HCT116 (cell line): ENCODE measurements around the gene GRIP1. TPM values are rescaled to one million over a fixed set of nuclear protein-coding genes. Genes with fewer than 3 reads are reported as not detected.

Source experiments
- ATAC-seq: fragments of 200-7000 bp; cut with Tn5 transposase; 2 replicates; pipeline ENCODE4 v1.9.1; 2020; ENCODE audit warnings: mild to moderate bottlenecking, moderate library complexity
- BruUV-seq: library from RNA; stranded (reverse); fragments of 400-500 nt; replicated peaks from 2 replicates; lab custom pipeline; 2021; lab: Mats Ljungman, UMichigan
- CTCF ChIA-PET: fragments of 300-600 bp; sonication (Branson Sonifier 250); formaldehyde crosslinking; loops from one replicate; lab custom pipeline; 2021; ENCODE audit warnings: antibody characterized with exemption; lab: Charles Lee
- POLR2A ChIA-PET: fragments of 300-600, 350-600 bp; sonication (Branson Sonifier 250); formaldehyde crosslinking; loops from one replicate; lab custom pipeline; 2021; ENCODE audit warnings: antibody characterized with exemption; lab: Charles Lee
- RAD21 ChIA-PET, 2 experiments: fragments of 300-600 bp; sonication (Branson Sonifier 250); formaldehyde crosslinking; loops; one replicate each; lab custom pipeline; 2023; ENCODE audit warnings: low total read pairs in 2 of 2; ENCODE audit not compliant: uncharacterized antibody in 2 of 2, unreplicated experiment in 2 of 2, low non-redundant PET in 1 of 2; lab: Charles Lee
- DNase-seq: peaks from one replicate; pipeline ENCODE4 v3.0.0-alpha.2; 2010; ENCODE audit warnings: low read depth, low spot score
- H2AFZ ChIP-seq: fragments of 200-600 bp; shearing (Covaris generic), sonication (generic); 2 replicates; pipeline ENCODE4 v1.6.1; 2017; ENCODE audit warnings: low read depth, mixed run types, mixed read lengths, antibody characterized with exemption, low read length; ENCODE audit not compliant: poor library complexity, severe bottlenecking
- H3K27ac ChIP-seq: 2 replicates; pipeline ENCODE4 v1.5.1; 2012; ENCODE audit warnings: low read depth, low read length
- H3K27me3 ChIP-seq: fragments of 200-600 bp; sonication (generic); 2 replicates; pipeline ENCODE4 v1.6.1; 2016; ENCODE audit warnings: mixed run types, low read length, mixed read lengths; ENCODE audit not compliant: insufficient read depth
- H3K36me3 ChIP-seq, 2 experiments: fragments of 200-500 bp in 1 of 2; fragments of 200-600 bp in 1 of 2; sonication (Bioruptor generic) in 1 of 2; sonication (generic) in 1 of 2; 2 replicates each; pipeline versions ENCODE4 v1.5.1 to v1.6.1; 2014 to 2016; ENCODE audit warnings: low read length in 2 of 2, inconsistent platforms in 1 of 2, mixed read lengths in 1 of 2, mixed run types in 1 of 2; ENCODE audit not compliant: insufficient read depth in 2 of 2, control insufficient read depth in 1 of 2
- H3K4me1 ChIP-seq, 2 experiments: fragments of 200-600 bp in 1 of 2; sonication (generic) in 1 of 2; 2 replicates each; pipeline versions ENCODE4 v1.5.1 to v1.6.1; 2012 to 2017; ENCODE audit warnings: low read length in 2 of 2, inconsistent platforms in 1 of 2, mild to moderate bottlenecking in 1 of 2, mixed read lengths in 1 of 2, mixed run types in 1 of 2, moderate library complexity in 1 of 2; ENCODE audit not compliant: insufficient read depth in 2 of 2, control insufficient read depth in 1 of 2
- H3K4me2 ChIP-seq: fragments of 200-600 bp; sonication (generic); 2 replicates; pipeline ENCODE4 v1.6.1; 2017; ENCODE audit warnings: mixed run types, low read length, mixed read lengths
- H3K4me3 ChIP-seq, 2 experiments: fragments of 200-600 bp in 1 of 2; sonication (generic) in 1 of 2; replicated peaks in 1 of 2; 2 replicates each; pipeline ENCODE4 v1.5.1; 2011 to 2016; ENCODE audit warnings: low read length in 2 of 2, control low read depth in 1 of 2, low read depth in 1 of 2, mild to moderate bottlenecking in 1 of 2, mixed read lengths in 1 of 2, mixed run types in 1 of 2
- H3K79me2 ChIP-seq: fragments of 200-600 bp; sonication (generic); 2 replicates; pipeline ENCODE4 v1.6.1; 2017; ENCODE audit warnings: mild to moderate bottlenecking, mixed run types, low read length, moderate library complexity, mixed read lengths; ENCODE audit not compliant: insufficient read depth
- H3K9ac ChIP-seq: fragments of 200-600 bp; sonication (generic); 2 replicates; pipeline ENCODE4 v1.6.1; 2016; ENCODE audit warnings: low read length, mixed read lengths
- H3K9me2 ChIP-seq: fragments of 200-600 bp; sonication (generic), shearing (Covaris generic); 2 replicates; pipeline ENCODE4 v1.6.1; 2017; ENCODE audit warnings: mixed run types, mild to moderate bottlenecking, moderate library complexity; ENCODE audit not compliant: insufficient read depth
- H3K9me3 ChIP-seq, 2 experiments: fragments of 200-500 bp in 1 of 2; fragments of 200-600 bp in 1 of 2; sonication (Bioruptor generic) in 1 of 2; sonication (generic) in 1 of 2; 2 replicates each; pipeline ENCODE4 v1.6.1; 2014 to 2017; ENCODE audit warnings: low read length in 2 of 2, mixed read lengths in 2 of 2, inconsistent platforms in 1 of 2, low read depth in 1 of 2, mild to moderate bottlenecking in 1 of 2, mixed run types in 1 of 2, moderate library complexity in 1 of 2; ENCODE audit not compliant: control insufficient read depth in 1 of 2, insufficient read depth in 1 of 2
- H4K20me1 ChIP-seq: fragments of 200-600 bp; sonication (generic), shearing (Covaris generic); 2 replicates; pipeline ENCODE4 v1.6.1; 2017; ENCODE audit warnings: mixed run types, mild to moderate bottlenecking, moderate library complexity; ENCODE audit not compliant: insufficient read depth
- CBX3 ChIP-seq: IDR thresholded peaks from 2 replicates; pipeline ENCODE4 v1.6.1; 2012; ENCODE audit warnings: low read depth
- EGR1 ChIP-seq: IDR thresholded peaks from 2 replicates; pipeline ENCODE4 v1.6.1; 2012; ENCODE audit warnings: low read depth
- ELF1 ChIP-seq: IDR thresholded peaks from 2 replicates; pipeline ENCODE4 v1.6.1; 2012; ENCODE audit warnings: low read depth, borderline replicate concordance
- EZH2 ChIP-seq: fragments of 200-600 bp; sonication (generic); IDR thresholded peaks from 2 replicates; pipeline ENCODE4 v1.6.1; 2017; ENCODE audit warnings: antibody characterized with exemption, mixed run types
- JUND ChIP-seq: IDR thresholded peaks from 2 replicates; pipeline ENCODE4 v1.6.1; 2012
- POLR2A ChIP-seq: IDR thresholded peaks from 2 replicates; pipeline ENCODE4 v1.7.0; 2011; ENCODE audit warnings: borderline replicate concordance; ENCODE audit not compliant: insufficient read depth, insufficient read length; ENCODE audit errors: extremely low read depth
- POLR2AphosphoS5 ChIP-seq: IDR thresholded peaks from 2 replicates; pipeline ENCODE4 v1.6.1; 2011; ENCODE audit warnings: mild to moderate bottlenecking, low read depth, low read length, moderate library complexity
- SIN3A ChIP-seq: IDR thresholded peaks from 2 replicates; pipeline ENCODE4 v1.6.1; 2012; ENCODE audit warnings: low read depth
- SP1 ChIP-seq: IDR thresholded peaks from 2 replicates; pipeline ENCODE4 v1.6.1; 2012; ENCODE audit warnings: low read depth
- SRF ChIP-seq: IDR thresholded peaks from 2 replicates; pipeline ENCODE4 v1.6.1; 2012; ENCODE audit warnings: low read depth
- ZFX ChIP-seq: fragments of 450-650 bp; IDR thresholded peaks from 2 replicates; pipeline ENCODE4 v1.6.1; 2017
- intact Hi-C: fragments of 100-400 bp; cut with micrococcal nuclease; formaldehyde crosslinking; loops from 2 replicates; pipeline ENCODE4 v1.10.0; 2022
- total RNA-seq: library from RNA; stranded (reverse); gene quantifications from one replicate; pipeline ENCODE4 v1.2.1, GENCODE V29; 2021; ENCODE audit not compliant: unreplicated experiment
- TF ChIP-seq, protein P1 (sequence below): IDR thresholded peaks from 2 replicates; pipeline ENCODE4 v1.6.1; 2012
- TF ChIP-seq, protein P2 (sequence below): IDR thresholded peaks from 2 replicates; pipeline ENCODE4 v1.6.1; 2011; ENCODE audit warnings: mild to moderate bottlenecking, low read length, moderate library complexity; ENCODE audit not compliant: insufficient replicate concordance; ENCODE audit errors: extremely low read depth
- TF ChIP-seq, protein P3 (sequence below), 3 experiments: fragments of 200-600 bp in 1 of 3; sonication (generic) in 1 of 3; IDR thresholded peaks in 2 of 3; conservative IDR thresholded peaks in 1 of 3; 2 replicates each; pipeline ENCODE4 v1.5.1; 2012 to 2017; ENCODE audit warnings: low read depth in 2 of 3, low read length in 2 of 3, antibody characterized with exemption in 1 of 3, borderline replicate concordance in 1 of 3, control low read depth in 1 of 3, mild to moderate bottlenecking in 1 of 3, mixed read lengths in 1 of 3, mixed run types in 1 of 3, moderate library complexity in 1 of 3; ENCODE audit not compliant: insufficient read depth in 1 of 3

Gene GRIP1
- total RNA-seq, 1 experiment from 2014 or later: not detected

DNA sequence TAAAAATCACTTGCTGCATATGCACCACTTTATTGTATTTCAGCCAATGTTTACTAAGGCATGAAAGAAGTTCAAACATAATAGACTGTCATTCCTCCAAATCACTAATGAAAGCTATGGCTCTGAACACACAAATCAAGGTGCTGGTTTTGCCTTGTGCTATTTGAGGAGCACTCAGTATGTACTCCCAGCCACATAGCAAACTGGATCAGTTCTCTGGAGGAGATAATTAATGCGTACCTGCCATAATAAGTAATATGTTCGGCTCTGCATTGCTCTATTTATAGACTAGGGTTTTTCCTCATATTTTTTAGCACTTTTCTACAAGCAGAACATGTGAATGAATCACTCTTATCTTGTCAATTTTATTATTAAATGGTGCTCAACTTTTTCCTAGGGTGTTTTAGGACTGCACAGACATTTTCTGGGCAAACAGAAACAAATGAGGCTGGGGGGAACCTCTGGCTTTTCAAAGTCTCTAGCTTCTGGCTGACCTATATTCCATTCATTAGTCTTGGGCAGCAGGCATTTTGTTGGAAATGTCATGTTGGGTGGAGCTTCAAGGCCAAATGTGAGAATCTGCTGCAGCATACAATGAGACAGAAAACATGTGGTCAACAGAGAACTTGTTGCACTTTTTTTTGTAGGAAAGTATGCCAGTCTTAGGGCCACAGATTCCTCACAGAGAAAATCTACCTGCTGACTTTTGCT lies 88.4 kb downstream of the GRIP1 start:
- H3K4me1 ChIP-seq: no peaks in the 10 kb centered on the region
- intact Hi-C loops: no loop called here
- no peaks in the 10 kb centered on the region for H3K79me2 ChIP-seq
- DNase-seq (no peak), ATAC-seq (no peak)
- H3K9ac ChIP-seq: no peak overlapping the region
- no peak overlapping the region for H3K4me3 ChIP-seq
- no peak overlapping the region for H3K4me2 ChIP-seq
- TF ChIP-seq, protein P1, sequence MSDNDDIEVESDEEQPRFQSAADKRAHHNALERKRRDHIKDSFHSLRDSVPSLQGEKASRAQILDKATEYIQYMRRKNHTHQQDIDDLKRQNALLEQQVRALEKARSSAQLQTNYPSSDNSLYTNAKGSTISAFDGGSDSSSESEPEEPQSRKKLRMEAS: no peak
- TF ChIP-seq ZFX: no peak
- TF ChIP-seq, protein P2, sequence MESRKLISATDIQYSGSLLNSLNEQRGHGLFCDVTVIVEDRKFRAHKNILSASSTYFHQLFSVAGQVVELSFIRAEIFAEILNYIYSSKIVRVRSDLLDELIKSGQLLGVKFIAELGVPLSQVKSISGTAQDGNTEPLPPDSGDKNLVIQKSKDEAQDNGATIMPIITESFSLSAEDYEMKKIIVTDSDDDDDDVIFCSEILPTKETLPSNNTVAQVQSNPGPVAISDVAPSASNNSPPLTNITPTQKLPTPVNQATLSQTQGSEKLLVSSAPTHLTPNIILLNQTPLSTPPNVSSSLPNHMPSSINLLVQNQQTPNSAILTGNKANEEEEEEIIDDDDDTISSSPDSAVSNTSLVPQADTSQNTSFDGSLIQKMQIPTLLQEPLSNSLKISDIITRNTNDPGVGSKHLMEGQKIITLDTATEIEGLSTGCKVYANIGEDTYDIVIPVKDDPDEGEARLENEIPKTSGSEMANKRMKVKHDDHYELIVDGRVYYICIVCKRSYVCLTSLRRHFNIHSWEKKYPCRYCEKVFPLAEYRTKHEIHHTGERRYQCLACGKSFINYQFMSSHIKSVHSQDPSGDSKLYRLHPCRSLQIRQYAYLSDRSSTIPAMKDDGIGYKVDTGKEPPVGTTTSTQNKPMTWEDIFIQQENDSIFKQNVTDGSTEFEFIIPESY: no peak
- H3K9me3 ChIP-seq: no peaks in the 10 kb centered on the region
- BruUV-seq: no TSS peak
- no peaks in the 10 kb centered on the region for H4K20me1 ChIP-seq
- POLR2A ChIA-PET: no interaction called here
- H3K27me3 ChIP-seq: peaks cover 46% of the 10 kb centered on the region
- H3K27ac ChIP-seq: no peak overlapping the region
- no peaks in the 10 kb centered on the region for H3K9me2 ChIP-seq
- CTCF ChIA-PET: no interaction called here
- RAD21 ChIA-PET: no interaction called here
- no peaks in the 10 kb centered on the region for H3K36me3 ChIP-seq
- no peak overlapping the region for H2AFZ ChIP-seq

DNA sequence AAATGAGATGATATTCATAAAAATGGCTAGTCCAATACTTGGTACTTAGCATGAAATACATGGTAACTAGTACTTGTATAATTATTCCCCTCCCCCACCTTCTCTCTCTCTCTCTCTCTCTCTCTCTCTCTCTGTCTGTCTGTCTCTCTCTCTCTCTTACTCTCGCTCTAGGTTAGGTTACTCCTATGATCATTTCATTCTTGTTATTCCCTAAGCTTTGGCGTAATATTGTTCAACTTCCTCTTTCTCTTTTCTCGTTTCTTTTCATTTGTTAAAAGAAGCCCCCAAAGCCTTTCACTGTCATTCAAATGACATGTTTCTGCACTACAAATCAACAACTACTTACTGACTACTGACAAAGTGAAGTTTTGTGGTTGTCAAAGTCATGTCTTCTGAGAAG lies 89.8 kb downstream of the GRIP1 start:
- no peaks in the 10 kb centered on the region for H3K9me3 ChIP-seq
- ChIA-PET POLR2A (interaction anchor here (0.7 kb wide), 1 partner anchor 511 kb away, joined by 6 read pairs; no protein-coding TSS in a partner anchor), CTCF (no interaction called here), RAD21 (no interaction called here)
- no peak overlapping the region for H3K9ac ChIP-seq
- no peak for ATAC-seq
- no peaks in the 10 kb centered on the region for H3K36me3 ChIP-seq
- no peaks in the 10 kb centered on the region for H3K4me1 ChIP-seq
- intact Hi-C loops: no loop called here
- no peak overlapping the region for H3K4me3 ChIP-seq
- H3K27me3 ChIP-seq: peaks cover 36% of the 10 kb centered on the region
- no peaks in the 10 kb centered on the region for H3K79me2 ChIP-seq
- no peak overlapping the region for H2AFZ ChIP-seq
- H3K4me2 ChIP-seq: no peak overlapping the region
- H4K20me1 ChIP-seq: no peaks in the 10 kb centered on the region
- BruUV-seq: no TSS peak
- DNase-seq: no peak
- no peak overlapping the region for H3K27ac ChIP-seq
- H3K9me2 ChIP-seq: no peaks in the 10 kb centered on the region
- TF ChIP-seq EGR1 (no peak), SRF (no peak), CBX3 (no peak), JUND (no peak), ELF1 (no peak), SP1 (no peak), SIN3A (no peak), POLR2A (no peak), ZFX (no peak), EZH2 (no peak), POLR2AphosphoS5 (no peak)
- TF ChIP-seq, protein P2: no peak
- TF ChIP-seq, protein P3, sequence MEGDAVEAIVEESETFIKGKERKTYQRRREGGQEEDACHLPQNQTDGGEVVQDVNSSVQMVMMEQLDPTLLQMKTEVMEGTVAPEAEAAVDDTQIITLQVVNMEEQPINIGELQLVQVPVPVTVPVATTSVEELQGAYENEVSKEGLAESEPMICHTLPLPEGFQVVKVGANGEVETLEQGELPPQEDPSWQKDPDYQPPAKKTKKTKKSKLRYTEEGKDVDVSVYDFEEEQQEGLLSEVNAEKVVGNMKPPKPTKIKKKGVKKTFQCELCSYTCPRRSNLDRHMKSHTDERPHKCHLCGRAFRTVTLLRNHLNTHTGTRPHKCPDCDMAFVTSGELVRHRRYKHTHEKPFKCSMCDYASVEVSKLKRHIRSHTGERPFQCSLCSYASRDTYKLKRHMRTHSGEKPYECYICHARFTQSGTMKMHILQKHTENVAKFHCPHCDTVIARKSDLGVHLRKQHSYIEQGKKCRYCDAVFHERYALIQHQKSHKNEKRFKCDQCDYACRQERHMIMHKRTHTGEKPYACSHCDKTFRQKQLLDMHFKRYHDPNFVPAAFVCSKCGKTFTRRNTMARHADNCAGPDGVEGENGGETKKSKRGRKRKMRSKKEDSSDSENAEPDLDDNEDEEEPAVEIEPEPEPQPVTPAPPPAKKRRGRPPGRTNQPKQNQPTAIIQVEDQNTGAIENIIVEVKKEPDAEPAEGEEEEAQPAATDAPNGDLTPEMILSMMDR (IDR thresholded peaks at IDR 0.05 in 2 of 3, conservative IDR thresholded peaks at IDR 0.05 in 1 of 3; ENCODE audit: borderline replicate concordance in 1 of 3, insufficient read depth in 1 of 3, low read depth in 2 of 3, low read length in 2 of 3): no peak
